Neuronal stem cell (in vitro differentiated cells): ENCODE results near the gene CYB5R3.
A peak's percentile ranks its signal among the peaks of the same experiment; 100 is the strongest.

Experiments
- DNase-seq: peaks from one replicate; pipeline ENCODE4 v3.0.0-alpha.2; 2013; ENCODE audit warnings: low spot score
- H2AFZ ChIP-seq: one replicate; pipeline ENCODE4 v1.6.1; 2013; ENCODE audit warnings: mild to moderate bottlenecking, low read length, inconsistent platforms
- H2AK5ac ChIP-seq: 2 replicates; pipeline ENCODE4 v1.6.1; 2013; ENCODE audit warnings: low read depth, mild to moderate bottlenecking, inconsistent platforms, low read length, moderate library complexity, mixed read lengths
- H2BK120ac ChIP-seq: 2 replicates; pipeline ENCODE4 v1.6.1; 2013; ENCODE audit warnings: low read depth, mild to moderate bottlenecking, inconsistent platforms, low read length, moderate library complexity, mixed read lengths
- H2BK12ac ChIP-seq: one replicate; pipeline ENCODE4 v1.6.1; 2013; ENCODE audit warnings: low read length, inconsistent platforms
- H2BK15ac ChIP-seq: 2 replicates; pipeline ENCODE4 v1.6.1; 2013; ENCODE audit warnings: mild to moderate bottlenecking, low read length, inconsistent platforms, mixed read lengths
- H2BK5ac ChIP-seq: one replicate; pipeline ENCODE4 v1.6.1; 2013; ENCODE audit warnings: inconsistent platforms, mild to moderate bottlenecking, low read length, moderate library complexity
- H3K14ac ChIP-seq: one replicate; pipeline ENCODE4 v1.6.1; 2013; ENCODE audit warnings: low read length, inconsistent platforms
- H3K18ac ChIP-seq: 2 replicates; pipeline ENCODE4 v1.6.1; 2013; ENCODE audit warnings: low read length, inconsistent platforms
- H3K23ac ChIP-seq: 2 replicates; pipeline ENCODE4 v1.6.1; 2013; ENCODE audit warnings: low read depth, mild to moderate bottlenecking, mixed read lengths, low read length, inconsistent platforms; ENCODE audit not compliant: poor library complexity
- H3K27ac ChIP-seq: replicated peaks from 3 replicates; pipeline ENCODE4 v1.5.1; 2013; ENCODE audit warnings: low read length, inconsistent platforms
- H3K27me3 ChIP-seq, 3 experiments: 2 replicates each; pipeline ENCODE4 v1.6.1; 2013; ENCODE audit warnings: low read length in 3 of 3, mild to moderate bottlenecking in 2 of 3, inconsistent platforms in 1 of 3, low read depth in 1 of 3, mixed read lengths in 1 of 3, moderate library complexity in 1 of 3; ENCODE audit not compliant: control insufficient read depth in 3 of 3, insufficient read depth in 3 of 3
- H3K36me3 ChIP-seq, 2 donors: replicated peaks in 1 of 2; 2 replicates each; pipeline ENCODE4 v1.6.1; 2013; ENCODE audit warnings: low read length in 2 of 2; ENCODE audit not compliant: control insufficient read depth in 2 of 2, insufficient read depth in 2 of 2
- H3K4ac ChIP-seq: 2 replicates; pipeline ENCODE4 v1.6.1; 2013; ENCODE audit warnings: inconsistent platforms, mild to moderate bottlenecking, low read length, moderate library complexity
- H3K4me1 ChIP-seq, 2 donors: 1 replicate in 1 of 2; 2 replicates in 1 of 2; pipeline ENCODE4 v1.6.1; 2013; ENCODE audit warnings: low read length in 2 of 2, low read depth in 1 of 2; ENCODE audit not compliant: control insufficient read depth in 2 of 2, insufficient read depth in 1 of 2
- H3K4me2 ChIP-seq: one replicate; pipeline ENCODE4 v1.6.1; 2013; ENCODE audit warnings: mild to moderate bottlenecking, low read length, inconsistent platforms; ENCODE audit not compliant: insufficient read depth, poor library complexity, severe bottlenecking
- H3K4me3 ChIP-seq, 2 donors: 2 replicates each; pipeline ENCODE4 v1.5.1; 2013; ENCODE audit warnings: low read length in 2 of 2, mild to moderate bottlenecking in 2 of 2, inconsistent platforms in 1 of 2, moderate library complexity in 1 of 2
- H3K79me1 ChIP-seq: one replicate; pipeline ENCODE4 v1.6.1; 2013; ENCODE audit warnings: low read depth, mild to moderate bottlenecking, inconsistent platforms, low read length, moderate library complexity
- H3K9ac ChIP-seq: one replicate; pipeline ENCODE4 v1.6.1; 2013; ENCODE audit warnings: mild to moderate bottlenecking, low read depth, low read length, inconsistent platforms; ENCODE audit not compliant: poor library complexity
- H3K9me3 ChIP-seq, 2 donors: replicated peaks in 1 of 2; 2 replicates each; pipeline versions ENCODE3 to v1.6.1; 2013; ENCODE audit warnings: low read length in 2 of 2, mild to moderate bottlenecking in 2 of 2, inconsistent platforms in 1 of 2, low read depth in 1 of 2, mixed read lengths in 1 of 2, moderate library complexity in 1 of 2; ENCODE audit not compliant: control insufficient read depth in 2 of 2, insufficient read depth in 1 of 2
- H4K8ac ChIP-seq: one replicate; pipeline ENCODE4 v1.6.1; 2013; ENCODE audit warnings: low read depth, mild to moderate bottlenecking, inconsistent platforms, low read length, moderate library complexity
- H4K91ac ChIP-seq: one replicate; pipeline ENCODE4 v1.6.1; 2013; ENCODE audit warnings: low read length, low read depth, mild to moderate bottlenecking, inconsistent platforms; ENCODE audit not compliant: poor library complexity
- WGBS, 2 donors: extraction: QIAGEN DNeasy Blood & Tissue Kit; methylation state at CpG; one replicate each; pipeline ENCODE4 v1.1.7; 2013; ENCODE audit warnings: missing lambda C conversion rate in 2 of 2, mixed read lengths in 1 of 2; ENCODE audit not compliant: insufficient read length in 2 of 2, insufficient replicate concordance in 1 of 2; ENCODE audit errors: extremely low coverage in 2 of 2; 5-methylcytosine and 5-hydroxymethylcytosine counted together

CYB5R3 gene

DNA sequence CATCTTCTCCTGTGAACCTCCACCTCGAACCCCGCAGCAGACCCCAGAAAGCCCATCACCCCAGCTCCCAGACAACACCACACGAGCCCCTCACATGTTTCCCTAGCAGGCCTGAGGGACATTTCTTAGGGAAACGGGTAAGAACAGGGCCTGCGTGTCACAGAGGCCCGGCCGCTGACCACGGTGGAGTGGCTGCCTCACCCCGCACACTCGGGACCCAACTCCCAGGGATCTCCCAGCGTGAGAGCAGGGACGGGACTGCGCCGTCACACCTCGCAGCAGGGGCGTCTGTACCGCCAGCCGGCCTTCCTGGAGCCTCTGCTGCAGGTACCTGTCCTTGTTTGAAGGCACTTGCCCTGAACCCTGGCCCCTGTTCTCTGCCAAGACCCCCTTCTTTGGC lies 19.0 kb downstream of the CYB5R3 start:
- Histone ChIP-seq H2BK12ac (no peak overlapping the region), H3K36me3 (peaks cover 53 to 82% of the 10 kb centered on the region in 2 donors)

DNA sequence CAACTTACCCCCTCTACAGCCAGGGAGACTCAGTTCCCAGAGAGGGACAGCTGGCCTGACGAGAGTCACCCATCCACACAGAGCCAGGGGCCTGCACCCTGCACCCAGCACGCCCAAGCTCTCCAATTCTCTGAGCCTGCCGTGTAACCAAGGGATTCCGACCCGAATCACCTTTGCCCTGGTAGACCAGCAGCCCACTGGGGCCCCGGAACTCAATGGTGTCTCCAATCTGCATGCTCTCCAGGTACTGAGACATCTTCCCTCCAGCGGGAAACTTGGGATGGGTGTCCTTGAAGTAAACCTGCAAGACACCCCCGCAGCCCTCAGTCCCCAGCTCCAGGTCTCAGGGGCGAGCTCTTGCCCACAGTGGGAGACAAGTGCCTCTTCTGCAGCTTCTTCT lies 21.2 kb downstream of the CYB5R3 start:
- H3K18ac ChIP-seq = no peak overlapping the region
- no peak for DNase-seq
- H2BK12ac ChIP-seq = no peak overlapping the region
- no peak overlapping the region for H4K8ac ChIP-seq
- H3K9ac ChIP-seq = no peak overlapping the region
- WGBS, 2 donors = no CpG with 5 or more reads among the region's 9 CpGs
- H3K9me3 ChIP-seq = no peaks in the 10 kb centered on the region
- H4K91ac ChIP-seq = no peak overlapping the region
- H3K4me1 ChIP-seq = no peaks in the 10 kb centered on the region
- no peak overlapping the region for H3K4me2 ChIP-seq
- H3K4ac ChIP-seq = no peak overlapping the region
- H2BK120ac ChIP-seq = no peak overlapping the region
- no peak overlapping the region for H2BK5ac ChIP-seq
- peak overlapping the region; percentile 8 for H3K14ac ChIP-seq
- H3K27ac ChIP-seq = no peak overlapping the region
- no peak overlapping the region for H2AK5ac ChIP-seq
- H3K79me1 ChIP-seq = peaks cover 6% of the 10 kb centered on the region
- no peaks in the 10 kb centered on the region for H3K27me3 ChIP-seq
- no peak overlapping the region for H3K4me3 ChIP-seq
- H2BK15ac ChIP-seq = no peak overlapping the region
- H3K36me3 ChIP-seq = peaks cover 51 to 88% of the 10 kb centered on the region in 2 donors
- no peak overlapping the region for H2AFZ ChIP-seq
- peak overlapping the region; percentile 52 for H3K23ac ChIP-seq

More for the DNA sequence above, 19.0 kb downstream of the CYB5R3 start:
- no peak overlapping the region for H2BK15ac ChIP-seq
- no peak overlapping the region for H4K91ac ChIP-seq
- no peak overlapping the region for H3K23ac ChIP-seq
- no peak overlapping the region for H3K4me2 ChIP-seq
- H3K27ac ChIP-seq = no peak overlapping the region
- no peak overlapping the region for H3K4me3 ChIP-seq
- H2BK120ac ChIP-seq = no peak overlapping the region
- DNase-seq = no peak
- H3K18ac ChIP-seq = no peak overlapping the region
- H2AFZ ChIP-seq = no peak overlapping the region
- H4K8ac ChIP-seq = no peak overlapping the region
- no peak overlapping the region for H2AK5ac ChIP-seq
- H3K79me1 ChIP-seq = peaks cover 4% of the 10 kb centered on the region
- H3K27me3 ChIP-seq = no peaks in the 10 kb centered on the region
- no peaks in the 10 kb centered on the region for H3K9me3 ChIP-seq
- H2BK5ac ChIP-seq = no peak overlapping the region
- no CpG with 5 or more reads among the region's 18 CpGs for WGBS, 2 donors
- H3K9ac ChIP-seq = no peak overlapping the region
- no peak overlapping the region for H3K4ac ChIP-seq
- H3K4me1 ChIP-seq = no peaks in the 10 kb centered on the region
- H3K14ac ChIP-seq = no peak overlapping the region

DNA sequence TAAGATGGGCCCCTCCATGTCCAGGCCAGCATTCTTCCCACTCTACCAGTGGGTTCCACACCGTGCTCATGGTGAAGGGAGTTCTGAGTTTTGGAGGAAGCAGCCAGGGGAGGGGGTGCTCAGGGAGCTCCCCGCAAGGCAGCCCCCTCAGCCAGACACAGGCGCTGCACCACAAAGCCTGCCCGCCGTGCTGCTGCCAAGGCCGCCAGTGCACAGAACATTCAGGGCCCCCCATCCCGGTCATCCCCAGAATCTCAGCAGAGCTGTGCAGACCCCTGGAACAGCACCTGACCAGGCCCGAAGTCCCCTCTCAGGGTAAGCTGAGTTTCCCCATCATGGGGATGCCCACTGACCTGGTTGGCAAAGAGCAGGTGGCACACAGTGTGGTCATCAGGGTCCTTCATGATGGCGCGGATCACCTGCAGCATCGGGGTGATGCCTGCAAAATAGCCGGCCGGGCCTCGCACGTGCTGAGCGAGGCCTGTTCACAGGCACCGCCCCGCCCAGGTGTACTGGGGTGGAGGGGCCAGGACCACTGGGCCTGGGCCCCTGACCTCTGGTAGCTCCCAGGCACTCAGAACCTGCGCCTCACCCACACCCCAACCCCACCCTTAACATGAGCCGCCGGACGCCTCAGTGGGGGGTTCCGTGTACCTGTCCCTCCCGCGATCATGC lies 22.1 kb downstream of the CYB5R3 start:
- Histone ChIP-seq H2BK5ac (peak overlapping the region; percentile 18), H3K23ac (no peak overlapping the region), H2BK15ac (no peak overlapping the region), H4K8ac (no peak overlapping the region), H3K4ac (no peak overlapping the region), H2AFZ (no peak overlapping the region), H3K79me1 (peaks cover 2% of the 10 kb centered on the region), H2AK5ac (no peak overlapping the region), H4K91ac (no peak overlapping the region), H3K9me3 (no peaks in the 10 kb centered on the region), H3K4me1 (peaks cover 0 to 2% of the 10 kb centered on the region in 2 donors), H3K27ac (no peak overlapping the region), H3K14ac (no peak overlapping the region), H2BK12ac (no peak overlapping the region), H3K9ac (no peak overlapping the region), H3K18ac (no peak overlapping the region), H3K27me3 (no peaks in the 10 kb centered on the region), H3K4me2 (no peak overlapping the region), H3K36me3 (peaks cover 49 to 86% of the 10 kb centered on the region in 2 donors), H3K4me3 (no peak overlapping the region), H2BK120ac (no peak overlapping the region)
- DNase-seq = no peak
- WGBS, 2 donors = no CpG with 5 or more reads among the region's 25 CpGs

DNA sequence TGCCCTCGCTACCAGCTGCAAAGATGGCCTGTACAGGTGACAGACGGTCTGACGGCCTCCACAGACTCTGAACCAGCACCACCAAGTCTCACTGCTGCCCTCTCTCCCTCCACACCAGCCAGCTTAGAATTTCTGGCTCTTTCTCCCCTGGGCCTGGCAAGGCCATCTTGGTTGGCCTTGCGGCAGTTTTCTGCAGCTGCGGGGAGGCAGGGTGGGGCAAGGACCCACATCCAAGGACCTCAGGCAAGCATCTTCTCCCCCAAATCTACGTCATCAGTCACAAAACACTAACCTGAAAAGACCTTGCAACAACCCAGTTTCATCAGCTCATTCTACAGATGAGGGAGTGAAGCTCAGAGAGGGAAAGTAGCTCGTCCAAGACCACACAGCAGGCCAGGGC lies 22.8 kb downstream of the CYB5R3 start:
- H3K36me3 ChIP-seq = peaks cover 44 to 80% of the 10 kb centered on the region in 2 donors
- WGBS, 2 donors = no CpG with 5 or more reads among the region's 7 CpGs

More for the DNA sequence above, 22.8 kb downstream of the CYB5R3 start:
- no peak overlapping the region for H2BK15ac ChIP-seq
- H3K14ac ChIP-seq = no peak overlapping the region
- H2AFZ ChIP-seq = no peak overlapping the region
- no peak overlapping the region for H2BK120ac ChIP-seq
- H3K4me3 ChIP-seq = no peak overlapping the region
- H3K18ac ChIP-seq = no peak overlapping the region
- no peak overlapping the region for H2BK12ac ChIP-seq
- no peak overlapping the region for H2AK5ac ChIP-seq
- no peak overlapping the region for H3K4me2 ChIP-seq
- no peak for DNase-seq
- no peak overlapping the region for H3K4ac ChIP-seq
- peaks cover 2% of the 10 kb centered on the region for H3K79me1 ChIP-seq
- peaks cover 0 to 2% of the 10 kb centered on the region in 2 donors for H3K4me1 ChIP-seq
- H4K91ac ChIP-seq = no peak overlapping the region
- H3K9me3 ChIP-seq = no peaks in the 10 kb centered on the region
- no peak overlapping the region for H3K9ac ChIP-seq
- no peak overlapping the region for H3K23ac ChIP-seq
- H3K27me3 ChIP-seq = no peaks in the 10 kb centered on the region
- H4K8ac ChIP-seq = no peak overlapping the region
- peak overlapping the region; percentile 18 for H2BK5ac ChIP-seq
- no peak overlapping the region for H3K27ac ChIP-seq
